COLO829 (cell line): ENCODE measurements around the gene RAB20.
"Not testable (repeated sequence)": the region's sequence is repeated elsewhere in the genome, so short reads cannot be mapped to it uniquely, and the experiment has no call there.

Experiments
- DNase-seq: peaks from one replicate; pipeline ENCODE4 v3.0.0; 2012; ENCODE audit warnings: low spot score

RAB20 gene

DNA sequence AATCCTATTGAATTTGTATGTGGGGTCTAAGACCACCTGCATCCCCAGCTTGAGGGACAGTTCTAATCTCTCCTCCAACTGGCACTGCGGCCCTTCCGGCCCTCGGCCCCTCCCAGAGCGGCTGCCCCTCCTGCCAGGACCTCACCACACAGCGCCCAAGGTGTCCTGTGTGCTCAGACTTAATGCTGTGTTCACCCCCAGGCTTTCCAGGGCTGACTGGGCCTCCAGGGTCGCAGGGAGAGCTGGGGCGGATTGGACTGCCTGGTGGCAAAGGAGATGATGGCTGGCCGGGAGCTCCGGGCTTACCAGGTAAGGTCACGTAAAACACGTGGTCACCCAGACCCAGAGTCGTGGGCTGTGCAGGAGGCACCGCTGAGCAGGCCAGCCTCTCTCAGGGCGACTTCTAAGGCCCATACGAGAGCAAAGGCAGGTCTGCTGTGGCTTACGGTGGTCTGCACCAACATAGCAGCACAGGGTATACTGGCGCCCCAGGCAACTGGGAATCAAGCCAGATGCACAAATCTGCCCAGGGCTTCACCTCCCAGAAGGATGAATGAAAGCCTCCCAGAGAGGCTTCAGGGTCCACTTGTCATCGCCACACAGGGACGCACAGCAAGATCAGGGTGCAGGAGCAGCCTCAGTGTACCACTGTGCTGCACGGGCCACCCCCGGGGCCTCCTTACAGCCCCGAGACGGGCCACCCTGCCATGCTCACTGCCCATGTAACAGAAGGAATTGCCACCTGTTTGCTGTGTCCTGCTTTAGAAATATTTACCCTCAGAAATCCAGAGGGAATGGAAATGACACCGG, 69.4 kb downstream of the RAB20 start:
- no peak for DNase-seq

DNA sequence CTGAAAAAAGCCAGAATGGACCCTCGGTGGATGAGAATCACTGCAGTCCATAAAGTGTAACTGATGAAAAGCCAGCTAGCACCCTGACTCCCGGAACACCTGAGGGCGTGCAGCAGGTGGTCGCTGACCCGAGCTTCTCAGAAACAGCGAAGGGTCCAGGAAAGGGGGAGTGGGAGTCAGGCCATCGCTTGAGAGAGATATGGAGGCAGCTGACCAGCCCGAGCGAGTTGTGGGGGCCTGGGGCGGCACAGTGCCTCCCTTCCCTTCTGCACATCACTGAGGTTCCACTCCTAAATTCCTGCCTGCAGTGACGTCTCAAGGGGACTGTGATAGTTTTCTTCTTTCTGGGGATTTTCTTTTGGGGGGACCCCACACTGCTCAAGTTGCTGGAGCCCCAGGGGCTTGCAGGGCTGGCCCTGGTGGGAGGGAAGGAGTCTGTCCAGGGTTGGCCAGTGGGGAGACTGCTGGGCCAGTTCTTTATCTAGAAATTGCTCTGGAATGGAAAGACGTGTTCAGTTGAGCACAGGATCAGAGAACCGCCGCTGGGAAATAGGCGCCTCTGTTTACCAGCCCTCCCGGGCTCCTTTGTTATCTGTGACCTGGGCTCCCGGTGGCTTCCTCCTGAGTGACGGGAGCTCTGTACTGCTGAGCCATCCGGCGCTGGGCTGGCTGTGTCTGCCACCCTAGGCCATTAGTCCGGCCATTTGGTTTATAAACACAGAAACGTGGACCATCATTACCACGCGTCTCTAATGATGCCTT, 71.3 kb downstream of the RAB20 start:
- DNase-seq, result no peak

DNA sequence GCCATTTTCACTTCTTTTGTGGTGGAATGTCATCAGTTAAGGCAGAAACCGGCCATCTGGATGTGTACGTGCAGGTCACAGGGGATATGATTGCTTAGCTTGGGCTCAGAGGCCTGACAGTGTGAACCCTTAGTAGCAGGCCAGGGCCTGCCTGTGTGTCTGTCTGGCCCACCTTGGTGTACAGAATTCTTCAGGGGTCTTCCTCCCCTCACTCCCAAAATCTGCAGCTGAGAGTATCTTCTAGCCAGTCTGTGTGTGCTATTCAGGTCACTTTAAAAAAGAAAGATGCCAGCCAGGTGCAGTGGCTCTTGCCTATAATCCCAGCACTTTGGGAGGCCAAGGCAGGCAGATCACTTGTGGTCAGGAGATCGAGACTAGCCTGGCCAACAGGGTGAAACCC, 74.6 kb downstream of the RAB20 start:
- not testable (repeated sequence) for DNase-seq

DNA sequence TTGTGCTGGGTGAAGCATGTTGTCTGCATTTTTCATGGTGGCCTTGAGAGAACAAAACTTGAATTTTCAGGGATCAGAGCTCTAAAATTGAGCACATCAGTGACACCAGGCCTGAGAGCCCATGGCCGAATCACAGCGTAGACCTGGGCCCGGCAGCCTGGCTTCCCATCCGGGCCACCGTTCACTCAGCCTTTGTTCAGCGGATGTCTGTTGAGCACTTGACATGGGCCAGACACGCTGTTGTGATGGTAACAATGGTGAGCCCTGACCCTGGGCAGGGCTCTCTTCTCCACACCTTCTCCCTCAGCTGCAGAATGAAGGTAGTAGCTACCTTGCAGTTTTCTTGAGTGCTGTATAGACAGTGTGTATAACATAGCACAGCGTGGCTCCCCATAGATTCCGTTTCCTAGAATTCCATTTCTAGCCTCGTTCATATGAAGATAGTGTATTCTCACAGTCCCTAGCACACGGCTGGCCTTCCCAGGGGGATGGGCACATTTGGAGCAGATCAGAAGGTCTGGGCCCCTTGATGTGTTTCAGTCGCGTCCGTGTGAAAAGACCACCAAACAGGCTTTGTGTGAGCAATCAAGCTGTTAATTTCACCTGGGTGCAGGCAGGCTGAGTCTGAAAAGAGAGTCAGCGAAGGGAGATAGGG, 75.3 kb downstream of the RAB20 start:
- no peak for DNase-seq

DNA sequence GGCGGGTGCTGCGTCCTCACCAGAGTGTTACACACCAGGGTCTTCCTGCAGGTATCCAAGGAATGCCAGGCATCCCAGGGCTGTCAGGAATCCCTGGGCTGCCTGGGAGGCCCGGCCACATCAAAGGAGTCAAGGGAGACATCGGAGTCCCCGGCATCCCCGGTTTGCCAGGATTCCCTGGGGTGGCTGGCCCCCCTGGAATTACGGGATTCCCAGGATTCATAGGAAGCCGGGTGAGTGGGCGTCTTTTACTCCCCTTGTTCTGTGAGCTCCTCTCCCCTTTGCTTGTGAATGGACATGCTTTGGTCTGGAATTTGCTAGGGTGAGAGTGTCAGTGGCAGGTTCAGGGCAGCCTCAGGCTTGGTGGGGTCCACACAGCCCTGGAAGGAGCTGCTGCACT, 75.9 kb downstream of the RAB20 start:
- DNase-seq, result no peak

DNA sequence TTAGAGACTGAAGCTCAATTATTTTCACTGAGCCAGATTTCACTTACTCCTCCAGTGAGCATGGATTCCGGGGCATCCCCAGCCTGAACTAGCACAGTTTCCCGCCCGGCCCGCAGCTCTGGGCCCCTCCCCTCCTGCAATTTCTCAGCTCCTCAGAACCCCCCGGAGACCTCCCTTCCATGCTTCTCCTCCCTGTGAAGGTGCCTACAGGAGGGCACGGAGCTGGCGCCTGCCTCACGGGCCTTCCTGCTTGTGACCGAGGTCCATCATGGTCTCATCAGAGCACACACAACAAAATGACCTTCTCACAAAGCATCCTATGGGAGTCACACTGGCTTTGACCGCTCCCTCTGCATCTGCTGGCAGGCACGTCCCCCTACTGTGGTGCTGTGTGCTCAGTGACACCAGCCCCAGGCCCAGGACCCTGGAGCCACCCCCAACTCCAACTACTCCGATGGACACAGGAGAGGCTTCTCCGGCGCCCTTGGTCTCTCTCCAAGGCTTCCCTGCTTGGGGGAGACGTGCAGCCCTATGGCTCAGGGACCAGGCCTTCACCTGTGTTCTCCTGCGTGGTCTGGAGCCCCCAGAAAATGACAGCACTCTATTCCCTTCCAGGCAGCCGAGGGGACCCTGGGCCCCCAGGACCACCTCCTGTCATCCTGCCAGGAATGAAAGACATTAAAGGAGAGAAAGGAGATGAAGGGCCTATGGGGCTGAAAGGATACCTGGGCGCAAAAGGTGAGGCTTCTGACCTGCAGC, 77.1 kb downstream of the RAB20 start:
- DNase-seq, result no peak

DNA sequence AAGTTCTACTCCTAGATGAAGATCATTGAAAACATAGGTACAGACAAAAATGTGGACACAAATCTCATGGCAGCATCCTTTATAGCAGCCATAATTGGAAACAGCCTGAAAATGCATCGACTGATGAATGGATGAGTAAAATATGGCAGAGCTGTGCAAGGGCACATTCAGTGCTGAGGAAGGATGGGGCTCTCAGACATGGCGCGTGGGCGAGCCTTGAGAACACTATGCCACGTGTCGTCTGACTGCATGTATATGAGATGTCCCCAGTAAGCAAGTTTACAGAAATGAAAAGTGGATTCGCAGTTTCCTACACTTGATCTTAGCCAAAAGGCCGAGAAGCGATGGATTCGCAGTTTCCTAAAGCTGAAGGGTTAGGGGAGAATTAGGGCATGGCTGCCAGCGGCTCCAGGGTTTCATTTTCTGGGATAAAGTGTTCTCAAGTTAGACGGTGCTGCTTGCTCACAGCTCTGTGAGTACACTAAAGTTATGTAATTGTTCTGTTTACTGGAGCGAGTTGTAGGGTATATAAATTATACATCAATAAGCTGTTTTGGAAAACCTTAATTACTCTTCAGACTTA, 78.0 kb downstream of the RAB20 start:
- DNase-seq, result no peak

DNA sequence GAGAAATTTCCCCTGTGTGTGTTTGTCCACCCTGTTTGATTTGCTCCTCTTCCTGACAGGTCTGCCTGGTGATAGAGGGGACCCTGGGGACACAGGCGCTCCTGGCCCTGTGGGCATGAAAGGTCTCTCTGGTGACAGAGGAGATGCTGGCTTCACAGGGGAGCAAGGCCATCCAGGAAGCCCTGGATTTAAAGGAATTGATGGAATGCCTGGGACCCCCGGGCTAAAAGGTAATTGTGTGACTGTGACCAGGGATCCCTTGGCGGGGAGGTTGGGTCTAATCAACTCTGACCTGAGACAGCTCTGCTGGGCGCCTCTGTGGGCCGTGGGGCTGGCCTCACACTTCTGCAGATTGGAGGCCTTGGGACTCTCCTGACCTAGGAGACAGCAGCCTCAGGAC, 81.4 kb downstream of the RAB20 start:
- no peak for DNase-seq

DNA sequence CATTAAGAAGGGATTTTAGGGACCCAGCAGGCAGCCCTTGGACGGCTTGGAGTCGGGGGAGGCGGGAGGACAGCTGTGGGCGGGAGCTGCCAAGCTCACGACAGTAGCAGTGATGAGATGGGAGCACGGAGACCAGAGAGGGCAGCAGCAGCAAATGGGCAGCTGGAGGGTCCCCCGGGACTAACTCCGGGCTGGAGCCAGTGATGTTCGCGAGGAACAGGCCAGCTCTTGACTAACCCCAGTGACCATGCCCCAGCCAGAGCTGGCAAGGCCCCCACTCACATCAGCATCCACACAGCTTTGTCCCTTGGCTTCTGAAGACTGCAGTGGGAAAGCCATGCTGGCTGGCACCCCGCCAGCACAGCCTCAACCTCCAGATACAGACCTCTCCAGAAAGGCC, 81.9 kb downstream of the RAB20 start:
- no peak for DNase-seq

DNA sequence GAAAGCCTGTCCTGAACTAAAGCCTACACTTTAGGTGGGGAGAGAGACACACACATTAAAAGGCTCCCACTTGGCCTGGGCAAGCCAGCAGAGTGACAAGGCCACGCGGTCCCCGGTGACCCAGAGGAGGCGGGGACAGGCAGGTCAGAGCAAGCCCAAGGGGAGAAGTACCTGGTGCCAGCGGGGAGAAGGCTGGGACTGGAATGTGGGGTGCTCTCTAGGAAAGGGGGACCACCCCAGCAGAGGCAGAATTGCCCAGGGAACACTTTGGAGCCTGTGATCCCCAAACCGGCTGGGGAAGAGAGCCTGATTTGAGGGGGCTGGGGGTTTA, 82.3 kb downstream of the RAB20 start:
- DNase-seq, result no peak

DNA sequence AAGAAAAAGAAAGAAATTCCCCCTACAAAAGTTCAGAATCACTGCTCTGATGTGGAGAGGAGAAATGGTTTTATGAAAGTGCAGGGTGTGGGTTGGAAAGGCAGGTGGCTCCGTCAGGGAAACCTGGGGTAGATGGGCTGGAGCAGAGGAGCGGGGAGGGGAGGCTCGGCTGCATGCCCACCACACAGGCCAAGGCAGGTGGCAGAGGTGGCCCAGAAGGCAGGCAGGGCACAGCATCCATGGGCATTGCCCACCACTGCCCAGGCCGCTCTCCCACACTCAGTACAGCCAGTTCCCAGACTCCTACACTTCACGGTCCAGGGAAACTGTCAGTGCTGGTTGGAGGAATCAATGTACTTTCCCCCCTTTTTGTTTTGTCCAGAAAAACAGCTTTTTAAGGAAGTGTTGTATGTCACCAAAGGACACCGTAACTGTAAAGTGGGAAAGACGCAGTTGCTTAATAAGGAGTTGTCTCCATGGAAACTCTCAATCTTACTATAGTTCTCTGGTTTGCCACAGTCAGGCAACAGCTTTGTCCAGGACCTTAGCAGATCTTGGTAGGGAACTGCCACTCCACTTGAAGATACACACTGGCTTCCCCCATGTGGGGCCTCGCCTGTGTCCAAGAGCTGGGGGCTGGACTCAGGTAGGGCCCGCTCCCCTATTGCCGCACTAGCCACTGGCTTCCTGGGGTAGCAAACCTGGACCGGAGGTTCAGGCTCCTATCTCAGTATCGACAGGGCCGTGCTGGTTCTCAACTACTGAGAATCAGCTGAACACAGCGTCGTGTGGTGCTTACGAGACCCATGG, 82.9 kb downstream of the RAB20 start:
- no peak for DNase-seq

DNA sequence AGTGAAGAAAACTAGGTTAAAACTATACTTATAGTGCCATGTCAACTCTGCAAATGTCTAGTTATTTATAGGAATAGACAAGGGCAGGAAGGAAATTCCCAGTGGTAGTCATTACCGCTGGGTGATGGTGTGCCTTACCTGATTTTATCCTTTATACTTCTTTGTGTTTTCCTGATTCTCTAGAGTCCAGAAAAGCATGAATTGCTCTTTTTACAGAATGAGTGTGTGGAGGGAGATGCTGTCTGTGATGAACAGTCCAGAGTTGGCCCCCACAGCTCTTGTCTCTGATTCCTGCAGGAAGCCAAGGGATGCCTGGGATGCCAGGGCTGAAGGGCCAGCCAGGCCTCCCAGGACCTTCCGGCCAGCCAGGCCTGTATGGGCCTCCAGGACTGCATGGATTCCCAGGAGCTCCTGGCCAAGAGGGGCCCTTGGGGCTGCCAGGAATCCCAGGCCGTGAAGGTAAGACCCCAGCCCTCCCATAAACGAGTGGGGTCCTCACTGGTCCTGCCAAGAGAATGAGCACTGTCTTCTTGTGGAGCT, 83.7 kb downstream of the RAB20 start:
- no peak for DNase-seq

DNA sequence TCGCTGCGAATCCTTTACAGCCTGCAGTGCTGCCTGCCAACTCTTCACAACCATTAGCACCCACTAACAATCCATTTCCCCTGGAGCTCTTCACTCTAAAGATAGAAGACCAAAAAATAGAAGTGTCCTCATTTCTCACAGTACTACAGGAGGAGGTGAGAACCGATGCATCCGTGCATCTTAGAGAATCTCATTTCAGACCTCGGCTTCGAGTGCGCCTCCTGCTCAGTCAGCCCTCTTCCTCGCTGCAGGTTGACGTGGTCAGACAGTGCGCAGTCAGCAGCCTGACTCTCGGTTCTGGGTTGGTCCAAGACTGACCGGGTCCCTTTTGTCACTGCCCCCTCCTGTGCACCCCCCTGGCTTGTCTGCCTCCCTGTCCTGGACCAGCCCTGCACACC, 85.3 kb downstream of the RAB20 start:
- DNase-seq, result no peak

DNA sequence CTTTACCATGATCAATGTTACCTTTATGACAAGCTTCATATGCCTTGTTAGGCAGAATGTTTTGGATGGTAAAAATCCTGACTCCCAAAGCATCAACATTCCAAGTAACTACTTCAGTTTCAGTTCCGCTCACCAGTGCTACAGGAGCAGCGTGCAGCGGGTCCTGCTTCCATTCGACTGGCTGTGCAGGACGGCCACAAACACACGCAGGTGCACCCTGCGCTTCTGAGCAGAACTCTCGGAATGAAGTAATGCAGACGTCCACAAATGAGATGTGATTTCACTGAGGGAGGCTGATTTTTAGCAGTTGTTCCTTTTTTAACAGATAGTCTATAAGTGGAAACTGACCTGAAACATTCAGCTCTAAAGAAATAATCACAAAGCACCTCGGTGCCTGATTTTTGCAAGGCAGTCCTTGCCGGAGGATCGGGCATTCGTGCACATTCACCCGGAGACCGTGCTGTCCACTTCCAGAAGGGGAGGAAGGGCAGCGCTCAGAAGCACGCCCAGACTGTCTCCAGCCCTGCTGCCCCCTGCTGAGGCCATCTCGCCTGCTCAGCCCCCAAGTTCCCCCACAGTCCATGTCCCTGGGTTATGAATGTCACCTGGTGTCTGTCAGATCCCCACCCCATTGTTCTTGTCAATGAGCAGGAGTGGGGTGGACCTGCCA, 85.8 kb downstream of the RAB20 start:
- no peak for DNase-seq

DNA sequence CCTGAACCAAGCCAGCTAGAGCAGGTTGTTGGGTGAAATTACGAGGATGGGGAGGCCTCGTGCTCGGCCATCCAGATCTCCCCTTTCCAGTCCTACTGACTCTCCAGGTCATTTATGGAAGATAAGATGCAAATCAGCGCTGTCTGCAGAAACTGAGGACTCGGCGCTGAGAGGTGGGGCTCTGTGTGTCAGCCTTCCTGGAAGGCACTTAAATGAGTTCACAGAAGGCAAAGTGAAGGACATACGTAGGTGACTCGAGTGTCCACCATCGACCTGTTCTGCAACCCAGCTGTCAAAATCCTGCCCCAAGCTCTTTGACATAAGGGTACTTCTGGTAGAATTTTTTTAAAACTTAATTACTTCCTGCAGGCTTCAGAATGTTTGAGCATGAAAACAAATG, 86.4 kb downstream of the RAB20 start:
- DNase-seq, result no peak

DNA sequence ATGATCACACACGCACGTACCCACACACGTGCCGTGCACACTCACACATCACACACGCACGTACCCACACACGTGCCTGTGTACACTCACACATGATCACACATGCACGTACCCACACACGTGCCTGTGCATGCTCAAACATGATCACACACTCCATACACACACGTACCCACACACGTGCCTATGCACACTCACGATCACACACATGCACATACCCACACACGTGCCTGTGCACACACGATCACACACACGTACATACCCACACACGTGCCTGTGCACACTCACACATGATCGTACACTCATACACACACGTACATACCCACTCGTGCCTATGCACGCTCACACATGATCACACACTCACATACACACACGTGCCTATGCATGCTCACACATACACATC, 86.8 kb downstream of the RAB20 start:
- DNase-seq, result no peak
